Activated CD8-positive, alpha-beta memory T cell treated with anti-CD3 and anti-CD28 coated beads for 36 hours (primary cell): Measurements from ENCODE around the gene ZNF175. TPM values are rescaled to one million over a fixed set of nuclear protein-coding genes. Genes with fewer than 3 reads are reported as not detected.
"Not testable (repeated sequence)": the region's sequence is repeated elsewhere in the genome, so short reads cannot be mapped to it uniquely, and the experiment has no call there.

Source experiments
- CTCF ChIA-PET: fragments of 350-600 bp; sonication (Branson Sonifier 250); formaldehyde crosslinking; loops from one replicate; lab custom pipeline; 2021; ENCODE audit warnings: antibody characterized with exemption; lab: Charles Lee
- POLR2A ChIA-PET: fragments of 350-600 bp; sonication (Branson Sonifier 250); formaldehyde crosslinking; loops from one replicate; lab custom pipeline; 2021; ENCODE audit warnings: antibody characterized with exemption; lab: Charles Lee
- total RNA-seq, 2 experiments: library from RNA; stranded (reverse); gene quantifications; one replicate each; pipeline ENCODE4 v1.2.3, GENCODE V29; 2021

Gene ZNF175
- total RNA-seq, 2 experiments from 2014 or later, result 11.3 to 12.9 TPM

GRCh38 chr19:51607920-51608562 lies 37.0 kb downstream of the ZNF175 start:
- POLR2A ChIA-PET, result no interaction called here
- CTCF ChIA-PET, result no interaction called here

- ChIA-PET CTCF (no interaction called here), POLR2A (no interaction called here)
Observed at GRCh38 chr19:51610576-51610975, 39.5 kb downstream of the ZNF175 start.

GRCh38 chr19:51614789-51615188 lies 43.7 kb downstream of the ZNF175 start:
- POLR2A ChIA-PET, result no interaction called here

GRCh38 chr19:51615991-51616390 lies 44.9 kb downstream of the ZNF175 start:
- POLR2A ChIA-PET, result no interaction called here
- CTCF ChIA-PET, result no interaction called here

More at GRCh38 chr19:51614789-51615188, 43.7 kb downstream of the ZNF175 start:
- CTCF ChIA-PET, result interaction anchor here (1.0 kb wide), 1 partner anchor 23 kb away, joined by 3 read pairs; no protein-coding TSS in a partner anchor

- CTCF ChIA-PET, result interaction anchor here (0.8 kb wide), 1 partner anchor 253 kb away, joined by 3 read pairs; no protein-coding TSS in a partner anchor
Observed at GRCh38 chr19:51621178-51621577, 50.1 kb downstream of the ZNF175 start.

GRCh38 chr19:51626675-51627074 lies 55.6 kb downstream of the ZNF175 start:
- CTCF ChIA-PET, result no interaction called here

More at GRCh38 chr19:51621178-51621577, 50.1 kb downstream of the ZNF175 start:
- POLR2A ChIA-PET, result no interaction called here

GRCh38 chr19:51627491-51628138 lies 56.5 kb downstream of the ZNF175 start:
- CTCF ChIA-PET, result interaction anchor here (0.6 kb wide), 1 partner anchor 190 kb away, joined by 5 read pairs; no protein-coding TSS in a partner anchor
- POLR2A ChIA-PET, result no interaction called here

More at GRCh38 chr19:51626675-51627074, 55.6 kb downstream of the ZNF175 start:
- POLR2A ChIA-PET, result no interaction called here

GRCh38 chr19:51628153-51628939 lies 57.3 kb downstream of the ZNF175 start:
- ChIA-PET POLR2A (no interaction called here), CTCF (interaction anchor here (0.6 kb wide), 1 partner anchor 191 kb away, joined by 5 read pairs; no protein-coding TSS in a partner anchor)

- CTCF ChIA-PET, result interaction anchor here (0.7 kb wide), 1 partner anchor 147 kb away, joined by 4 read pairs; no protein-coding TSS in a partner anchor
- POLR2A ChIA-PET, result not testable (repeated sequence)
Observed at GRCh38 chr19:51630315-51630714, 59.2 kb downstream of the ZNF175 start, which contains the start of gene SIGLEC5. Gene SIGLEC5, minus strand, starts transcription at chr19:51630401. Its CDS starts 66 bp downstream, at chr19:51630335.

GRCh38 chr19:51632126-51632525 lies 61.0 kb downstream of the ZNF175 start:
- POLR2A ChIA-PET, result no interaction called here
- CTCF ChIA-PET, result interaction anchor here (0.5 kb wide), 1 partner anchor 304 kb away, joined by 6 read pairs; no protein-coding TSS in a partner anchor

GRCh38 chr19:51637362-51637978 lies 66.4 kb downstream of the ZNF175 start:
- ChIA-PET CTCF (interaction anchor here (1.5 kb wide), 2 partner anchors 23 to 165 kb away, joined by 3 to 5 read pairs; no protein-coding TSS in a partner anchor), POLR2A (no interaction called here)

- POLR2A ChIA-PET, result no interaction called here
- CTCF ChIA-PET, result no interaction called here
Observed at GRCh38 chr19:51639916-51640315, 68.8 kb downstream of the ZNF175 start.

GRCh38 chr19:51640386-51640785 lies 69.3 kb downstream of the ZNF175 start:
- POLR2A ChIA-PET, result no interaction called here
- CTCF ChIA-PET, result no interaction called here

GRCh38 chr19:51641648-51642047 lies 70.6 kb downstream of the ZNF175 start:
- ChIA-PET CTCF (no interaction called here), POLR2A (no interaction called here)

Other genes starting within 250 kb of the ZNF175 start
- 1 to 10 TPM; 3.3 to 3.8 TPM for gene VSIG10L, start 229.1 kb upstream of the ZNF175 start, total RNA-seq
- gene ETFB, start 204.9 kb upstream of the ZNF175 start, total RNA-seq, result 100 to 1,000 TPM; 127 to 130 TPM
- 10 to 100 TPM; 21.6 to 22.3 TPM for gene CLDND2, start 202.3 kb upstream of the ZNF175 start, total RNA-seq
- gene NKG7, start 198.6 kb upstream of the ZNF175 start, total RNA-seq, result 100 to 1,000 TPM; 835 to 848 TPM
- gene LIM2, start 183.3 kb upstream of the ZNF175 start, total RNA-seq, result 1 to 10 TPM in 1 of 2 experiments, under 1 TPM in 1; 0.31 to 1.2 TPM
- gene C19orf84, start 180.7 kb upstream of the ZNF175 start, total RNA-seq, result under 1 TPM in 1 of 2 experiments, not detected in 1; 0.19 TPM
- gene SIGLEC10, start 153.6 kb upstream of the ZNF175 start, total RNA-seq, result 1 to 10 TPM; 1.2 to 1.8 TPM
- not detected for gene SIGLEC8, start 112.8 kb upstream of the ZNF175 start, total RNA-seq
- gene CEACAM18, start 92.7 kb upstream of the ZNF175 start, total RNA-seq, result not detected
- 1 to 10 TPM; 1.5 to 1.6 TPM for gene SIGLEC12, start 69.5 kb upstream of the ZNF175 start, total RNA-seq
- gene SIGLEC6, start 39.6 kb upstream of the ZNF175 start, total RNA-seq, result not detected
- not detected for gene SIGLEC5, start 59.1 kb downstream of the ZNF175 start, total RNA-seq
- gene SIGLEC14, start 75.5 kb downstream of the ZNF175 start, total RNA-seq, result under 1 TPM in 1 of 2 experiments, not detected in 1; 0.08 TPM
- 1 to 10 TPM; 3.3 to 4.4 TPM for gene SPACA6, start 122.0 kb downstream of the ZNF175 start, total RNA-seq
- gene HAS1, start 152.7 kb downstream of the ZNF175 start, total RNA-seq, result not detected
- not detected for gene FPR1, start 180.6 kb downstream of the ZNF175 start, total RNA-seq
- not detected for gene FPR2, start 189.9 kb downstream of the ZNF175 start, total RNA-seq
- not detected for gene FPR3, start 223.9 kb downstream of the ZNF175 start, total RNA-seq